GM18502 (cell line): ENCODE data around the gene CLCA1.
A peak's percentile ranks its signal among the peaks of the same experiment; 100 is the strongest.

Experiments
- ATAC-seq: cut with Tn5 transposase; IDR thresholded peaks from one replicate; pipeline ENCODE4 v1.9.1; 2021; ENCODE audit warnings: mild to moderate bottlenecking; ENCODE audit not compliant: unreplicated experiment, poor library complexity

Gene CLCA1

GRCh38 chr1:86468501-86468977 lies at the start of gene CLCA1:
TSS of gene CLCA1 (plus strand) at chr1:86468927. CDS start at chr1:86468972, 45 bp downstream.
- no peak for ATAC-seq

- ATAC-seq = peak; percentile 95
Measured at GRCh38 chr1:86419277-86419903, 49.3 kb upstream of the CLCA1 start.

GRCh38 chr1:86421601-86422280 lies 47.0 kb upstream of the CLCA1 start:
- no peak for ATAC-seq

- no peak for ATAC-seq
Measured at GRCh38 chr1:86423473-86423872, 45.3 kb upstream of the CLCA1 start.

- no peak for ATAC-seq
Measured at GRCh38 chr1:86423873-86424272, 44.9 kb upstream of the CLCA1 start, which contains the start of gene CLCA2. TSS of gene CLCA2 (plus strand) at chr1:86424171. CDS start at chr1:86424248, 77 bp downstream.

- ATAC-seq = no peak
Measured at GRCh38 chr1:86429122-86429725, 39.5 kb upstream of the CLCA1 start.

GRCh38 chr1:86429835-86430234 lies 38.9 kb upstream of the CLCA1 start:
- ATAC-seq = no peak

- ATAC-seq = no peak
Measured at GRCh38 chr1:86430376-86430775, 38.4 kb upstream of the CLCA1 start.

GRCh38 chr1:86434059-86434458 lies 34.7 kb upstream of the CLCA1 start:
- ATAC-seq = no peak

GRCh38 chr1:86435327-86435726 lies 33.4 kb upstream of the CLCA1 start:
- ATAC-seq = no peak

- ATAC-seq = no peak
Measured at GRCh38 chr1:86436041-86436440, 32.7 kb upstream of the CLCA1 start.

- ATAC-seq = no peak
Measured at GRCh38 chr1:86441581-86441980, 27.1 kb upstream of the CLCA1 start.

- no peak for ATAC-seq
Measured at GRCh38 chr1:86441997-86442396, 26.7 kb upstream of the CLCA1 start.

- no peak for ATAC-seq
Measured at GRCh38 chr1:86445919-86446318, 22.8 kb upstream of the CLCA1 start.

- ATAC-seq = no peak
Measured at GRCh38 chr1:86447198-86447790, 21.4 kb upstream of the CLCA1 start.

GRCh38 chr1:86448670-86449069 lies 20.1 kb upstream of the CLCA1 start:
- no peak for ATAC-seq

- no peak for ATAC-seq
Measured at GRCh38 chr1:86449103-86449502, 19.6 kb upstream of the CLCA1 start.

GRCh38 chr1:86450847-86451246 lies 17.9 kb upstream of the CLCA1 start:
- ATAC-seq = no peak

GRCh38 chr1:86453664-86454063 lies 15.1 kb upstream of the CLCA1 start:
- no peak for ATAC-seq

GRCh38 chr1:86455073-86455472 lies 13.7 kb upstream of the CLCA1 start:
- no peak for ATAC-seq

GRCh38 chr1:86460998-86461397 lies 7.7 kb upstream of the CLCA1 start:
- no peak for ATAC-seq
